ENCODE measurements around the gene PEF1.

Gene PEF1

GRCh38 chr1:31670593-31670964 lies 25.9 kb upstream of the PEF1 start:
- DNase-seq = no peak

- no peak for DNase-seq
Measured at GRCh38 chr1:31669786-31670592, 25.3 kb upstream of the PEF1 start.

- DNase-seq = no peak
Measured at GRCh38 chr1:31669433-31669785, 24.7 kb upstream of the PEF1 start.

GRCh38 chr1:31668303-31668883 lies 23.7 kb upstream of the PEF1 start:
- no peak for DNase-seq

- no peak for DNase-seq
Measured at GRCh38 chr1:31667065-31667785, 22.5 kb upstream of the PEF1 start.

GRCh38 chr1:31666263-31666963 lies 21.7 kb upstream of the PEF1 start:
- DNase-seq = no peak

- no peak for DNase-seq
Measured at GRCh38 chr1:31665234-31665878, 20.7 kb upstream of the PEF1 start.

- DNase-seq = no peak
Measured at GRCh38 chr1:31664528-31664927, 19.9 kb upstream of the PEF1 start.

- no peak for DNase-seq
Measured at GRCh38 chr1:31663622-31664452, 19.2 kb upstream of the PEF1 start.

GRCh38 chr1:31662463-31662862 lies 17.8 kb upstream of the PEF1 start:
- no peak for DNase-seq

GRCh38 chr1:31661856-31662255 lies 17.2 kb upstream of the PEF1 start:
- DNase-seq = no peak

GRCh38 chr1:31660871-31661455 lies 16.3 kb upstream of the PEF1 start:
- DNase-seq = no peak

- no peak for DNase-seq
Measured at GRCh38 chr1:31659889-31660288, 15.2 kb upstream of the PEF1 start.

GRCh38 chr1:31658721-31659120 lies 14.0 kb upstream of the PEF1 start:
- DNase-seq = no peak

- no peak for DNase-seq
Measured at GRCh38 chr1:31657972-31658510, 13.4 kb upstream of the PEF1 start.

- no peak for DNase-seq
Measured at GRCh38 chr1:31657020-31657804, 12.5 kb upstream of the PEF1 start.

- DNase-seq = no peak
Measured at GRCh38 chr1:31655756-31656155, 11.1 kb upstream of the PEF1 start.

GRCh38 chr1:31655104-31655503 lies 10.4 kb upstream of the PEF1 start:
- no peak for DNase-seq

GRCh38 chr1:31654474-31654776 lies 9.7 kb upstream of the PEF1 start:
- no peak for DNase-seq

GRCh38 chr1:31653717-31654473 lies 9.2 kb upstream of the PEF1 start:
- DNase-seq = no peak

Measured in NCI-H1048 (cell line).